Spleen (tissue), 7 donors: ENCODE results near the gene CASP2.

Experiments used
- CTCF ChIP-seq, 11 experiments: fragments of 200-600 bp in 7 of 11; fragments of 450-650 bp in 4 of 11; sonication (generic) in 4 of 11; IDR thresholded peaks in 8 of 11; conservative IDR thresholded peaks in 3 of 11; 1 replicate in 7 of 11; 2 replicates in 4 of 11; pipeline versions ENCODE4 v1.4.0 to v1.8.0; 2016 to 2021; ENCODE audit warnings: antibody characterized with exemption in 11 of 11, inconsistent platforms in 4 of 11, mild to moderate bottlenecking in 1 of 11
- POLR2AphosphoS5 ChIP-seq, 3 donors: sonication (generic); formaldehyde crosslinking; IDR thresholded peaks; one replicate each; pipeline ENCODE4 v1.5.1; 2017; ENCODE audit warnings: antibody characterized with exemption in 3 of 3
- donor health status: DM: no; HTN: no; CAD: no; lungs with moderate emphysema.
- donor health status: DM: no; HTN: no; CAD: no.
- donor health status: DM: no; HTN: no; CAD: no.

GRCh38 chr7:143304938-143305337, 16.8 kb downstream of the CASP2 start:
- TF ChIP-seq POLR2AphosphoS5 (IDR thresholded peaks at IDR 0.05) (no peak), CTCF (IDR thresholded peaks at IDR 0.05 in 8 of 11, conservative IDR thresholded peaks at IDR 0.05 in 3 of 11) (no peak)
